Ecto neural progenitor cell (in vitro differentiated cells): ENCODE results near the gene TLX1.

Source experiments
- DNase-seq: peaks from one replicate; pipeline ENCODE4 v3.0.0-alpha.2; 2018; ENCODE audit warnings: low spot score

The TLX1 gene

DNA sequence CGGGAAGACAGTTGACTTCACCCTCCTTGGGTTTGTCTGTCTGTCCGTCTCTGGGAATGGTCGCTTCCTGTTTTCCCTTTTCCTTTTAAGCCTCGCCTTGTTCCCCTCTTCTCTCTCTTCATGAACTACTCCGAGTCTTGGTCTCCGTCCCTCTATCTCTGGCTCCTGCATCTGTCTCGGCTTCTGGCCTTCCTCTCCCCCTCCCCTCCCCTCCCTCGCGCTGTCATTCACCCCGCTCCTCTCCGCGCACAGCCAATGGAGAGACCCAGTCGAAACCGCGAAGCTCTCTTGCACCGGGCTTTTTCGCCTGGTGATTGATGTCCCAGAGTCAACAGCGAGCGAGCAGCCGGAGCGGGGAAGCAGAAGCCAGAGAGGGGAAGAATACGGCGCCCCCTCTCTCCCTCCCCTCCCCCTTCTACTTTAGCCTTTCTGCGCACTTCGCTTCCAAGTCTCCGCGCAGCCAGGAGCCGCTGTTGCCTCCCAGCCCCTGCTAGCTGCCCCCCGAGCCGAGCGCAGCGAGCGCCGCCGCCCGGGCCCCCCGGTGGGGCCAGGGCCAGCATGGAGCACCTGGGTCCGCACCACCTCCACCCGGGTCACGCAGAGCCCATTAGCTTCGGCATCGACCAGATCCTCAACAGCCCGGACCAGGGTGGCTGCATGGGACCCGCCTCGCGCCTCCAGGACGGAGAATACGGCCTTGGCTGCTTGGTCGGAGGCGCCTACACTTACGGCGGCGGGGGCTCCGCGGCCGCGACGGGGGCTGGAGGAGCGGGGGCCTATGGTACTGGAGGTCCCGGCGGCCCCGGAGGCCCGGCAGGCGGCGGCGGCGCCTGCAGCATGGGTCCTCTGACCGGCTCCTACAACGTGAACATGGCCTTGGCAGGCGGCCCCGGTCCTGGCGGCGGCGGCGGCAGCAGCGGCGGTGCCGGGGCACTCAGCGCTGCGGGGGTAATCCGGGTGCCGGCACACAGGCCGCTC lies at the start of gene TLX1:
Gene TLX1, plus strand, starts transcription at position 317 of the 978 bp plus-strand sequence. Its CDS starts 242 bp downstream, at position 559.
- peak; percentile 75 for DNase-seq

GRCh38 chr10:101085846-101086245 lies 45.3 kb upstream of the TLX1 start:
- no peak for DNase-seq

- no peak for DNase-seq
Observed at GRCh38 chr10:101087376-101087775, 43.7 kb upstream of the TLX1 start.

DNA sequence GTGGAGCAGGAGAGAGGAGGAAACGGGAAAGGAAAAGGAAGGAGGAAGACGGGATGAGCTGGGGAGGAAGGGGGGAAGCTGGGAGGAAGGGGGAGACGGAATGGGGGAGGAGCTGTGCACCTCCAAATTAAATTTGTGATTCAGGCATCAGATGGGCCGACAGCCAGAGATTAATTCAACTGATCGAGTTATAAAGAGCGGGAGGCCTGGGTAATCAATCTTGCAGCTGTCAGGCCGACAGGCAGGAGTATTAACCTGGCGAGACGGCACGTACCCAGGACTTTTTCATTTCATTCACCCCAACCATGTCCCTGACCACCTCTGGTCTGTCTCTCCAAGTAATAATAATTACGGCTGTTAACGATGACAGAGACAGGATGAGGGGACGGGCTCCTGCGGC lies 43.1 kb upstream of the TLX1 start:
- DNase-seq: no peak

DNA sequence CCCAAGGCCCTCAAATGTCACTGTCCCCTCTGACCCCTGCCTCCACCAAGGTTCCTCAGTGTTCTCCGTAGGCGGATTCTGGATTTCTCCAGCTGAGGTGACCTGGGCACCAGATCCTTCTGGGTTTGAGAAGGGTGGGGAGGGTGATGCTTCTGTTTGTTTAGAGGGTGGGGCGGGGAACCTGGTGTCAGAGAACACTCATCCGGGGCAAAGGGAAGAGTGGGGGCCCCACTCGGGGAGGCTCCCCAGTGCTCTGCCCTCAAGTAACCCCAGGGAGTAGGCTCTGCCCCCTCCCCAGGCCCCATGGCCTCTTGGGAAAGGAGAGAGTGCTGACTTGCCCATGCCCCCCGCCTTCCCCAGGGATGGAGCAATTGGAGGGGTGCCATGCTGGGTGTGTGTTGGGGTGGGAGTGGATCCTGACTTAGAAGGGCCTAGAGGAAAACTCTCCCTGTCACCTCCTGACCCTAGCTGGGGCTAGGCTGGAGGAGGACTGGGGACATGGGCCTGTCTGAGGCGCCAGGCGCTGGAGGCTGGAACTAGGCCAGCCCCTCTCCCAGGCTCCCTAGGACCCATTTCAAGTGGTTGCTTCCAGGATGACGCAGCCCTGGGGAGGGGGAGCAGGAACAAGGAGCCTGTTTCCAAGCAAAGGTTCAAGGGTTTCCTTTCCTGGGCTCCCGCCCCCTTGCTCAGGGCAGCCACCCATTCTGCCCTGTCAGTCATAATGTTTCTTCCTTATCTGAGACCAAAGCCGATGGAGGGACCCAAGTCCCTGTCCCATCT lies 41.4 kb upstream of the TLX1 start:
- no peak for DNase-seq

DNA sequence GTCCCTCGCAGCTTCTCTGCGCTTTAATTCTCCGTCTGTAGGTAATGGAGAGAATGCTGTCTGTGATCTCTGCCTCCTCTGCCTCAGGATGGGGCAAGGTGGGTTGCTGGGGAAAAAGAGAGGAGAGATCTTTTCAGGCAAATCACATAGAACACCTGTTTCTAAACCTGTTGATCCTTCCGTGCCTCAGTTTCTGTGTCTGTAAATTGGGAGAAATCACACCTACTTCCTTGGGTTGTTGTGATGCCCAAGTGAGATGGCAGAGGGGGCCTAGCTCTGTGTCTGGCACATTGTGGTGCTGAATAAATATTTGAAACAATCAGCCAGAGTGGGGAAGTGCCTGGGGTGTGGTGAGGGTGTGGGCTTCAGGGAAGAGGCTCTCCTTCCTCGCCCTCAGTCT lies 40.5 kb upstream of the TLX1 start:
- DNase-seq: no peak

DNA sequence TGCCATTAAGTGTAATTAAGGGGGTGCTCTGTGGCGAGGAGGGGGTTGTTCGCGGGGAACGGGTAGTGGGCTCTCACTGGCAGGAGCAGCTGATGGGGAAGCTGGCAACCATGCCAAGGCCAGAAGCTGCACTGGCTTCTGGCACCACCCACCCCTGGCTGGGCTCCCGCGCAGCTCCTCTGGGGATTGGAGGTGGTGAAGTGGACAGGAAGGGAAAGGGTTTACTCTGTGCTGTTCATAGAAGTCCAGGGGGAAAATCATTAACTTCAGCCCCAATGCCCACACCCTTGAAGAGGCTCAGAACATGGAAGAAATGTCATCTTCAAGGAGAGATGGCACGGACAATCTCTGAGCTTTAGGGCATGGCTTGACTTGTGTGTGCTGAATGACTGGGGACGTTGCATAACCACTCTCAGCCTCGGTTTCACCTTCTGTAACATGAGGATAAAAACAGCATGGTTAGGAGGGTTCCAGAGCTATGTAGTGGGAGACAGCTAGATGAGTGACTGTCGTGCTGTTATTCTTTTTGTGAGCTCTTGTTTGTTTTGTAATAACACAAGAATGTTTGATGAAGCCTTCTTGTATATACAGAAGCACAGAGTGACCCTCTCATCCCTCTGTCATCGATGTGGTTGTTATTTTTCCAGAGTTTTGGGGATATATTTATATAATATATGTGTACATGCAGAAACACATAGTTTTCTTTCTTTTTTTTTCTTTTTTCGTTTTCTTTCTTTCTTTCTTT lies 39.4 kb upstream of the TLX1 start:
- no peak for DNase-seq

- DNase-seq: no peak
Observed at GRCh38 chr10:101092881-101093354, 38.2 kb upstream of the TLX1 start.

- no peak for DNase-seq
Observed at GRCh38 chr10:101094121-101094879, 36.8 kb upstream of the TLX1 start.

DNA sequence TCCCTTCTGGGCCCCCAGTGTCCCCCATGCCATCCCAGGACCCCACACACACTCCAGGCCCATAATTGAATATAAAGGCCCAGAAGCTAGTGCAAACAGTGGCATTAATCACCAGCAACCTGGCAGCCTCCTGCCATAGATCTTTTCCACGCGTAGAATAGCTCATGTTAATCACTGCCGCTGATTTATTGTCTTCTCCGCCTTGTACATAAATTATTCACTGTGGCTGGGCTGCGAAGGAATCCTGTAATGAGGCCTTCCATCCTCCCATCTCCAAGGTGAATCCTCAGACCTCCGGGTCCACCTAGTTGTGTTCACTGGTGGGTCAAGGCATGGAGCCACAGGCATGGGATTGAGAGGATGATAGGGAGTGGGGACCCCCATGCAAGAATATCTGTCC lies 36.1 kb upstream of the TLX1 start:
- DNase-seq: no peak

DNA sequence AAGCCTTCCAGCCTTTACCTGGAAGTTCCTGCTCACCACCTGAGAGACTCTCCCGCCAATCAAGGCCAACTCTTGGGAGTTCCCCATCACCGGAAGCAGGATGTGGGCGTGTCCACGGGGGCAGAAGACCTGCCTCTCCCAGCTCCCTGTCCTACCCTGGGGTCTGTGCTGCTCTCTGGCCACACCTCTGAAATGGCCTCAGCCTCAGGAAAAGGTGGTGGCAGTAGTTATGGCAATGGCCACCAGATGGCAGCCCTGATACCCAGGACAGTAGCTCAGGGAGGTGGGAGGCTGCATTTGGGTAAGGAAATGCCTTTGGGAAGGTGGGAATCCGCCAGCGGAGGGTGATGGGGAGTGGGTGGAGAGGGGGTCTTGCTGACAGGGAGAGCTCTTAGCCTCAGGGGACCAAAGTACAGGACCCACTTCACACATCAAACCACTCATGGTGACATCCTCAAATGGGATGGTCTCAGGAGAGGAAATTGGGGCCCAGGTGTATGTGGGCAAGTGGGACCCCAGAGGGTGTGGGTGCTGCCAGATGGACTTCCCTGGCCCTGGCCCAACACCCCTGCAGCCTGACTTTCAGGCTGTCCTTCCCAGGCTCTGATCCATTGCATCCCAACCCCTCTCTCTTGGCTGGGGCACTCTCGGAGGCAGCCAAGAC lies 35.4 kb upstream of the TLX1 start:
- peak; percentile 91 for DNase-seq

DNA sequence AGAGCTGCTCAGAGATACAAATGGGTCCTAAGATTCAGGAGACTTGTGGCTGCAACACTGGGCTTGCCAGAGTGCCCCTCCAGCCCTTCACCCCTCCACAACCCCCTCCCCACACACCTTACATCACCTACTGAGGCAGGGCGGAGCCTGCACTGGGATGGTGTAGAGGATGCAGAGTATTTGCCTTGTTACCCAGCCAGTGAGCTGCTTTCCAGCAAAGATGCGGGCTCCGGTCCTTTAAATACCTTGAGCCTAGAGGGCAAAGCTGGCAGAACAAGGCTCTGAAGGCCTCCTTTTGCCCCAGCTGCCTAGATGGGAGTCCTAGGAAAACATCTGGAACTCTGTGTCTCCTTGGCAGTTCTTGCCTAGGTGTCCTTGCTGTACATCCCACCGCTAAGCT lies 34.7 kb upstream of the TLX1 start:
- no peak for DNase-seq

DNA sequence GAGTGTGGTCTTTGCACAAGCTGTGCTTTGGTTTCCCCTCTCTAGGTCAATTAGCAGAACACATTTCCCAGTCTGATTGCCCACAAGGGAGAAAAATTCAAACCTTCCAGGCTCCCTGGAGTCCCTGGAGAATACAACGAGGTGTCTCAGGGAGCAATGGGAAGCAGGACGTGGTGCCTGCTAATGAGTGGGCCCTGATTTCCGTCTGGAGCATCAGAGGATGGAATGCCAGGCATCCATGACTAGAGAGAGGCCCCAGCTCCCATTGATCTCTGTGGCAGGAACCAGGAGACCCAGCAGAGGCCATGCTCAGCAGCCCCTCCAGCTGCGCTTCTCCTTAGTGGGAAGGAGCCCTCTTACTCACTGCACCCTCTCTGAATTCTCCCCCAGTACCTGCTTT lies 33.2 kb upstream of the TLX1 start:
- DNase-seq: no peak

- DNase-seq: no peak
Observed at GRCh38 chr10:101099901-101100300, 31.2 kb upstream of the TLX1 start.

DNA sequence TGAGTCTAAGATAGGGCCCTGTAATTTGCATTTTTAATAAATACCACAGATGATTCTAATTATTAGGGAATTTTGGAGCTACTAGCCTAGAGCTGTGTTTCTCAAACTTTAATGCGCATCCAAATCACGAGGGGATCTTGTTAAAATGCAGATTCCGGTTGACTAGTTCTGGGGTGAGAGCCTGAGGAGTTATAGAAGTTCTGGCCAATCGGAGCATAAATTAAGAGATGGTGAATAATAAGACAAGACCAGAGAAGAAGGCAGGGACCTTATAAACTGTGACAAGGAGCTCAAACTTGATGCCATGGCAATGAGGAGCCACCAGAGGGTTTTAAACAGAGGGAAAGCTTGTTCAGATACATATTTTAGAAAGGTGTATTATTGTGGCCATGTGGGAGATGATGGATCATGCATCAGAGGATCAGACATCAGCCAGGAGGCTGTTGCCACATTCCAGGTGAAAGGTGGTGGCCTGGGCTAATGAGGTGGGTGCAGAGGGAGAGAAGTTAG lies 29.7 kb upstream of the TLX1 start:
- no peak for DNase-seq

DNA sequence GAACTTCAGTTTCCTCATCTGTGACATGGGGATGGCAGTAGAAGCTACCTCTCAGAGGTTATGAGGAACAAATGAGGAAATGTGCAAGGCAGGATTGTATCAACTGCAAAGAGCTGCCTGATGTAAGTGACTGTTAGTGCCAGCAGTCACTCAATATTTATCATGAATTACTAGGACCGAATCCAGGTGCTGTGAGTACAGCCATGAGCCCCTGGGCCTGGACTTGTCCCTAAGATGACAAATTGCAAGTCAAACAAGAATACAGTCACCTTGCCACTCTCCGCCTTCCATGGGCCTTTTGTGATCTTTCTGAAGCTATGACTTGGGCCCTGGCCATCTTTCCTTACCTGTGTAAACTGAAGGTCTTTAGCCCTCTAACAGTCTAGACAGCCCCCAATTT lies 27.7 kb upstream of the TLX1 start:
- DNase-seq: no peak

DNA sequence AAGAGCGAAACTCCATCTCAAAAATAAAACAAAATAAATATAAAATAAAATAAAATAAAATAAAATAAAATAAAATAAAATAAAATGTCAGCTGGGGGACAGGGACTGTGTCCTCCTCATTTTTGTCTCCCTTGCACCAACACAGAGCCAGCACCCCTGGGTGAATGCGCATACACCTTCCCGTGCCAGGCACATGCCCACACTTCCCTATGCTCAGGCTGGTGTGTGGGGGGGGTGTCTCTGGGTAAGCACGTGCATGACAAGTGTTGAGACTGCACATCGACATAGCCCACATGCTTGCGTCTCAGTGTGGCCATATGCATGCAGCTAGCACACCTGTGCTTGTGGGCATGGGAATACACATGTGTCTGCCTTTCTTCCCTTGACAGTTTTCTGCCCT lies 24.7 kb upstream of the TLX1 start:
- DNase-seq: no peak

GRCh38 chr10:101107771-101108170 lies 23.3 kb upstream of the TLX1 start:
- DNase-seq: no peak

GRCh38 chr10:101110856-101111523 lies 20.1 kb upstream of the TLX1 start:
- DNase-seq: no peak

GRCh38 chr10:101111547-101111946 lies 19.6 kb upstream of the TLX1 start:
- no peak for DNase-seq
